Upper lobe of left lung (tissue), 4 donors: Measurements from ENCODE around the gene CEP41.

Experiments
- EP300 ChIP-seq, 4 donors: sonication (generic); formaldehyde crosslinking; IDR thresholded peaks; one replicate each; pipeline ENCODE4 v1.5.1; 2017; ENCODE audit warnings: antibody characterized with exemption in 4 of 4, control low read depth in 2 of 4
- POLR2A ChIP-seq, 4 donors: fragments of 450-650 bp; IDR thresholded peaks; one replicate each; pipeline ENCODE4 v1.5.1; 2016 to 2017; ENCODE audit warnings: antibody characterized with exemption in 4 of 4, mild to moderate bottlenecking in 2 of 4
- POLR2AphosphoS5 ChIP-seq, 2 donors: sonication (generic); formaldehyde crosslinking; IDR thresholded peaks; one replicate each; pipeline ENCODE4 v1.5.1; 2017; ENCODE audit warnings: antibody characterized with exemption in 2 of 2
- TF ChIP-seq, protein P1 (sequence below), 6 experiments: fragments of 450-650 bp in 4 of 6; fragments of 200-600 bp in 2 of 6; sonication (generic) in 2 of 6; IDR thresholded peaks; one replicate each; pipeline ENCODE4 v1.5.1; 2016 to 2019; ENCODE audit warnings: antibody characterized with exemption in 6 of 6

- no peak for TF ChIP-seq POLR2A (IDR thresholded peaks at IDR 0.05)
- no peak for TF ChIP-seq EP300 (IDR thresholded peaks at IDR 0.05)
- TF ChIP-seq, protein P1, sequence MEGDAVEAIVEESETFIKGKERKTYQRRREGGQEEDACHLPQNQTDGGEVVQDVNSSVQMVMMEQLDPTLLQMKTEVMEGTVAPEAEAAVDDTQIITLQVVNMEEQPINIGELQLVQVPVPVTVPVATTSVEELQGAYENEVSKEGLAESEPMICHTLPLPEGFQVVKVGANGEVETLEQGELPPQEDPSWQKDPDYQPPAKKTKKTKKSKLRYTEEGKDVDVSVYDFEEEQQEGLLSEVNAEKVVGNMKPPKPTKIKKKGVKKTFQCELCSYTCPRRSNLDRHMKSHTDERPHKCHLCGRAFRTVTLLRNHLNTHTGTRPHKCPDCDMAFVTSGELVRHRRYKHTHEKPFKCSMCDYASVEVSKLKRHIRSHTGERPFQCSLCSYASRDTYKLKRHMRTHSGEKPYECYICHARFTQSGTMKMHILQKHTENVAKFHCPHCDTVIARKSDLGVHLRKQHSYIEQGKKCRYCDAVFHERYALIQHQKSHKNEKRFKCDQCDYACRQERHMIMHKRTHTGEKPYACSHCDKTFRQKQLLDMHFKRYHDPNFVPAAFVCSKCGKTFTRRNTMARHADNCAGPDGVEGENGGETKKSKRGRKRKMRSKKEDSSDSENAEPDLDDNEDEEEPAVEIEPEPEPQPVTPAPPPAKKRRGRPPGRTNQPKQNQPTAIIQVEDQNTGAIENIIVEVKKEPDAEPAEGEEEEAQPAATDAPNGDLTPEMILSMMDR (IDR thresholded peaks at IDR 0.05): no peak
- TF ChIP-seq POLR2AphosphoS5 (IDR thresholded peaks at IDR 0.05): no peak
Observed at GRCh38 chr7:130359276-130359857, 81.4 kb downstream of the CEP41 start.
